MCF 10A (cell line): ENCODE results near the gene MRPL27. TPM values are rescaled to one million over a fixed set of nuclear protein-coding genes. Genes with fewer than 3 reads are reported as not detected.
"Not testable (repeated sequence)": the region's sequence is repeated elsewhere in the genome, so short reads cannot be mapped to it uniquely, and the experiment has no call there.

ENCODE experiments used
- BruUV-seq: library from RNA; stranded (reverse); fragments of 400-500 nt; replicated peaks from 2 replicates; lab custom pipeline; 2021; lab: Mats Ljungman, UMichigan
- CTCF ChIA-PET: fragments of 300-600 bp; sonication (Branson Sonifier 250); formaldehyde crosslinking; extraction: SDS; loops from one replicate; lab custom pipeline; 2021; ENCODE audit warnings: antibody characterized with exemption, inconsistent platforms; lab: Yijun Ruan, JAX
- POLR2A ChIA-PET: fragments of 300-600, 350-650 bp; sonication (Branson Sonifier 250); formaldehyde crosslinking; extraction: SDS; loops from one replicate; lab custom pipeline; 2020; ENCODE audit warnings: antibody characterized with exemption, inconsistent platforms; lab: Yijun Ruan, JAX
- DNase-seq: peaks from one replicate; pipeline ENCODE4 v3.0.0-alpha.2; 2018; ENCODE audit not compliant: unreplicated experiment
- H3K27ac Mint-ChIP-seq: one replicate; pipeline ENCODE4 v1.8.0; 2022; ENCODE audit warnings: mild to moderate bottlenecking, low read depth, mixed read lengths; ENCODE audit not compliant: unreplicated experiment
- H3K27me3 Mint-ChIP-seq: one replicate; pipeline ENCODE4 v1.8.0; 2022; ENCODE audit warnings: mixed read lengths; ENCODE audit not compliant: insufficient read depth, unreplicated experiment
- H3K36me3 Mint-ChIP-seq: one replicate; pipeline ENCODE4 v1.8.0; 2022; ENCODE audit warnings: mild to moderate bottlenecking, moderate library complexity, mixed read lengths; ENCODE audit not compliant: insufficient read depth, unreplicated experiment
- H3K4me1 Mint-ChIP-seq: one replicate; pipeline ENCODE4 v1.8.0; 2022; ENCODE audit warnings: mixed read lengths; ENCODE audit not compliant: insufficient read depth, unreplicated experiment
- H3K4me3 Mint-ChIP-seq: one replicate; pipeline ENCODE4 v1.8.0; 2022; ENCODE audit warnings: mild to moderate bottlenecking, moderate library complexity, mixed read lengths; ENCODE audit not compliant: unreplicated experiment
- H3K9me3 Mint-ChIP-seq: one replicate; pipeline ENCODE4 v1.8.0; 2022; ENCODE audit warnings: mixed read lengths; ENCODE audit not compliant: unreplicated experiment
- intact Hi-C: fragments of 100-400 bp; cut with micrococcal nuclease; formaldehyde crosslinking; loops from 2 replicates; pipeline ENCODE4 v1.14.1; 2022
- total RNA-seq: library from RNA; stranded (reverse); gene quantifications from 2 replicates; pipeline ENCODE4 v1.2.3, GENCODE V29; 2022
- TF ChIP-seq, protein P1 (sequence below): fragments of 200-600 bp; IDR thresholded peaks from one replicate; pipeline ENCODE4 v1.8.0; 2022; ENCODE audit warnings: antibody characterized with exemption, mild to moderate bottlenecking; ENCODE audit not compliant: unreplicated experiment

Gene MRPL27
- total RNA-seq, 1 experiment from 2014 or later, result 71.5 TPM

DNA sequence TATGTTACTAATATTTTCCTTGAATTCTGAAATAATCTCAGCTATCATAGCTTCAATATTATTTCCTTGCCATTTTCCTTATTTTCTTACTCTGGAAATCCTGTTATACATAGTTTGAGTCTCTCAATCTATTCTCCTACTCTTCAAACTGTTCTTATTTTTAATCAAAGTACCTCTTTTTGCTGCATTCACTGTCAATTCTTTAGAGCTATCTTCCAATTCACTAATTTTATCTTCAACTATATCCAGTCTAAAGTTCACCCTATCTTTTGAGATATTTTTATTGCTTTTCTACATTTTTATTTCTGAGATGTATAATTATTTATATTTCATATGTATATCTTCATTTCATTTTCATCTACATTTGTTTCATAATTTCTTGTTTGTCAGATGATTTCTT lies 34.3 kb downstream of the MRPL27 start:
- no peaks in the 10 kb centered on the region for H3K9me3 Mint-ChIP-seq
- DNase-seq, result no peak
- H3K4me3 Mint-ChIP-seq, result no peak overlapping the region
- ChIA-PET POLR2A (interaction anchor here (0.7 to 1.0 kb wide), 5 partner anchors 14 to 277 kb away, joined by 3 to 5 read pairs (median 3); no protein-coding TSS in a partner anchor), CTCF (interaction anchor here (0.9 kb wide), 1 partner anchor 23 kb away, joined by 4 read pairs; no protein-coding TSS in a partner anchor)
- BruUV-seq, result no TSS peak
- H3K27ac Mint-ChIP-seq, result no peak overlapping the region
- H3K4me1 Mint-ChIP-seq, result no peaks in the 10 kb centered on the region
- H3K36me3 Mint-ChIP-seq, result no peaks in the 10 kb centered on the region
- intact Hi-C loops, result no loop called here
- H3K27me3 Mint-ChIP-seq, result no peaks in the 10 kb centered on the region
- TF ChIP-seq, protein P1, sequence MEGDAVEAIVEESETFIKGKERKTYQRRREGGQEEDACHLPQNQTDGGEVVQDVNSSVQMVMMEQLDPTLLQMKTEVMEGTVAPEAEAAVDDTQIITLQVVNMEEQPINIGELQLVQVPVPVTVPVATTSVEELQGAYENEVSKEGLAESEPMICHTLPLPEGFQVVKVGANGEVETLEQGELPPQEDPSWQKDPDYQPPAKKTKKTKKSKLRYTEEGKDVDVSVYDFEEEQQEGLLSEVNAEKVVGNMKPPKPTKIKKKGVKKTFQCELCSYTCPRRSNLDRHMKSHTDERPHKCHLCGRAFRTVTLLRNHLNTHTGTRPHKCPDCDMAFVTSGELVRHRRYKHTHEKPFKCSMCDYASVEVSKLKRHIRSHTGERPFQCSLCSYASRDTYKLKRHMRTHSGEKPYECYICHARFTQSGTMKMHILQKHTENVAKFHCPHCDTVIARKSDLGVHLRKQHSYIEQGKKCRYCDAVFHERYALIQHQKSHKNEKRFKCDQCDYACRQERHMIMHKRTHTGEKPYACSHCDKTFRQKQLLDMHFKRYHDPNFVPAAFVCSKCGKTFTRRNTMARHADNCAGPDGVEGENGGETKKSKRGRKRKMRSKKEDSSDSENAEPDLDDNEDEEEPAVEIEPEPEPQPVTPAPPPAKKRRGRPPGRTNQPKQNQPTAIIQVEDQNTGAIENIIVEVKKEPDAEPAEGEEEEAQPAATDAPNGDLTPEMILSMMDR, result no peak

GRCh38 chr17:50337956-50338355 lies 35.0 kb downstream of the MRPL27 start:
- H3K27ac Mint-ChIP-seq, result no peak overlapping the region
- no peaks in the 10 kb centered on the region for H3K27me3 Mint-ChIP-seq
- no peaks in the 10 kb centered on the region for H3K36me3 Mint-ChIP-seq
- intact Hi-C loops, result no loop called here
- no peak for DNase-seq
- H3K4me3 Mint-ChIP-seq, result no peak overlapping the region
- no TSS peak for BruUV-seq
- no peaks in the 10 kb centered on the region for H3K4me1 Mint-ChIP-seq
- ChIA-PET CTCF (interaction anchor here (0.9 kb wide), 1 partner anchor 23 kb away, joined by 4 read pairs; no protein-coding TSS in a partner anchor), POLR2A (interaction anchor here (0.7 to 1.0 kb wide), 2 partner anchors 13 to 21 kb away, joined by 3 read pairs; no protein-coding TSS in a partner anchor)
- H3K9me3 Mint-ChIP-seq, result no peaks in the 10 kb centered on the region
- TF ChIP-seq, protein P1, result no peak

DNA sequence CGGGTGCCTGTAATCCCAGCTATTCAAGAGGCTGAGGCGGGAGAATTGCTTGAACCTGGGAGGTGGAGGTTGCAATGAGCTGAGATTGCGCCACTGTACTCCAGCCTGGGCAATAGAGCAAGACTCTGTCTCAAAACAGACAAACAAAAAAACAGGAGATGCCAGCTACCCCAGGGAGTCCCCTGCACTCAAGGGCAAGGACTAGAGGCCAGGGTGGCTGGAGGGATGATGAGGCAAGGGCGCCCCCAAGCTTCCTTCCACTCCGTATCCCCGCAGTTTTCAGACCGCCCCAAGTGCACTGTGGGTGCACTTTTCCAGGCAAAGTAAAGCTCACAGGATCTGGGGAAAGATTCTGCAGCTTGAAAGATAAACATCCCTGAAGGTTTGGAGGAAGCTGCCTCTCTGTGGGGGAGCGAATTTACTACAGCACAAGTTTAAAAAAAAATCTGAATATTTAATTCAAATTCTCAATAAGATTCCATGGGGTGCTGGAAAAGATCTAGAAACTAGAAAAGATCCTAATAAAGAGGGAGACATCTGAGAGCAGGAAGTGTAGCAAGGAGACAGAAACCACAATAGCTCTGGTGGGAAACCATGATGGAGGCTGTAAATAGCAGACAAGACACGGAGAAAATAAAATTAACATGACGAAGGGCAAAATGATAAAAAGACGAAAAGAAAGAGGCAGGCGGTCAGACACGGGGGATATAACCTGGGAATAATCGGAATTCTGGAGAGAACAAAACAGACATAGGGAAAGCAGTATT lies 39.5 kb downstream of the MRPL27 start:
- H3K27me3 Mint-ChIP-seq, H3K27ac Mint-ChIP-seq, POLR2A ChIA-PET, BruUV-seq, H3K4me3 Mint-ChIP-seq, intact Hi-C loops, H3K36me3 Mint-ChIP-seq, DNase-seq, H3K9me3 Mint-ChIP-seq: not testable (repeated sequence)
- peaks cover 13% of the 10 kb centered on the region for H3K4me1 Mint-ChIP-seq
- CTCF ChIA-PET, result interaction anchor here (0.5 to 0.6 kb wide), 3 partner anchors 45 to 167 kb away, joined by 3 read pairs; no protein-coding TSS in a partner anchor

DNA sequence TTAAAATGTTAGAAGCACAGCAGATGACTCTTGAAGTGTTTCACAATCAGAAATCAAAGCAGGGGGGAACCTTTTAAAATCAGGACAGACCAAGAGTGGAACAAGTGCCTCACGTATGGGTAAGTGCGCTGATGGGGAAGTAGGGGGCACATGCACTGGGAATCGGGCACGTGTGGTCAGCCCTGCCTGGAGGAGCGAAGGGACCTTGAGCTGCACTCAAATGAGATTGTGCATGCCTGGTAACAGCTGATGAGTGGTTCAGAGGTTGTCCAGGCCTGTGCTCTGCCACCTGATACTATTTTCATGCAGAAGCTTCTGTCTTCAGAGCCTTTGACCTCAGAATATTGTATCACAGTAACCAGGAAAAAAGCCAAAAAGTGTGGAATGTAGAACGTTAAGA lies 40.8 kb downstream of the MRPL27 start:
- TF ChIP-seq, protein P1, result no peak
- POLR2A ChIA-PET, result interaction anchor here (0.7 to 2.5 kb wide), 2 partner anchors 15 to 41 kb away, joined by 3 to 8 read pairs; partner anchors contain the start of genes EME1 and MRPL27
- intact Hi-C loops, result no loop called here
- H3K27ac Mint-ChIP-seq, result no peak overlapping the region
- H3K27me3 Mint-ChIP-seq, result no peaks in the 10 kb centered on the region
- no peaks in the 10 kb centered on the region for H3K36me3 Mint-ChIP-seq
- CTCF ChIA-PET, result interaction anchor here (0.6 to 0.8 kb wide), 3 partner anchors 9 to 65 kb away, joined by 3 read pairs; no protein-coding TSS in a partner anchor
- no TSS peak for BruUV-seq
- H3K4me3 Mint-ChIP-seq, result no peak overlapping the region
- H3K4me1 Mint-ChIP-seq, result peaks cover 13% of the 10 kb centered on the region
- H3K9me3 Mint-ChIP-seq, result no peaks in the 10 kb centered on the region
- DNase-seq, result no peak
